Progenitor cell of endocrine pancreas (in vitro differentiated cells): ENCODE results near the gene SCN3A. TPM values are rescaled to one million over a fixed set of nuclear protein-coding genes. Genes with fewer than 3 reads are reported as not detected.

ENCODE experiments used
- DNase-seq: peaks from one replicate; pipeline ENCODE4 v3.0.0; 2021; ENCODE audit warnings: low spot score; ENCODE audit not compliant: unreplicated experiment
- H3K27ac Mint-ChIP-seq: 2 replicates; pipeline ENCODE4 v1.8.0; 2021; ENCODE audit warnings: mild to moderate bottlenecking, moderate library complexity, mixed read lengths
- H3K27me3 Mint-ChIP-seq: 2 replicates; pipeline ENCODE4 v1.8.0; 2021; ENCODE audit warnings: mixed read lengths
- H3K36me3 Mint-ChIP-seq: 2 replicates; pipeline ENCODE4 v1.8.0; 2022; ENCODE audit warnings: mixed read lengths; ENCODE audit not compliant: insufficient read depth
- H3K4me1 Mint-ChIP-seq: 2 replicates; pipeline ENCODE4 v1.8.0; 2021; ENCODE audit warnings: low read depth, mixed read lengths
- H3K4me3 Mint-ChIP-seq: 2 replicates; pipeline ENCODE4 v1.8.0; 2021; ENCODE audit warnings: low read depth, mild to moderate bottlenecking, moderate library complexity, mixed read lengths
- H3K9me3 Mint-ChIP-seq: 2 replicates; pipeline ENCODE4 v1.8.0; 2021; ENCODE audit warnings: low read depth, mixed read lengths
- total RNA-seq: library from RNA; stranded (reverse); gene quantifications from 2 replicates; pipeline ENCODE4 v1.2.1, GENCODE V29; 2021
- TF ChIP-seq, protein P1 (sequence below): fragments of 200-600 bp; sonication (generic); IDR thresholded peaks from one replicate; pipeline ENCODE4 v1.5.0; 2021; ENCODE audit warnings: antibody characterized with exemption, mild to moderate bottlenecking; ENCODE audit not compliant: unreplicated experiment

The SCN3A gene
- total RNA-seq, 1 donor from 2014 or later, result 4.7 TPM

DNA sequence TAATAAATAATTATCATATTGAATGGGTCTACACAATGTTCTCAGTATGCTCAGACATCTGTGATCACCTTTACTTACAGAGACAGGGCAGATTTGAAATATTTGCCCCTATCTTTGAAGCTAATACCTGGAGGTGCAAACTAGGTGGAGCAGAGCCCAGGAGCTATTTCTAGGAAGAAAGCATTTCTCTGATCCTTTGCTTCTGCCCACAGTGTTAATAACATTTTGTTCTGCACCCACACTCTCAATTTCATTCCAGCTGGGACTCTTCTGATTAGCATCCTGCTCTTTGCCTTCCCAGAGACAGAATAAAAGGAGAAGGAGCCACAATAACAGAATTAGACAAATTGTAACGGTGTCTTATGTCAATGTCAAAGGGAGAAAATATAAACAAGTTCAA, 23.7 kb upstream of the SCN3A start:
- Mint-ChIP-seq H3K27me3 (no peaks in the 10 kb centered on the region), H3K36me3 (no peaks in the 10 kb centered on the region), H3K4me3 (no peak overlapping the region), H3K27ac (no peak overlapping the region), H3K9me3 (no peaks in the 10 kb centered on the region), H3K4me1 (no peaks in the 10 kb centered on the region)
- no peak for DNase-seq
- TF ChIP-seq, protein P1, sequence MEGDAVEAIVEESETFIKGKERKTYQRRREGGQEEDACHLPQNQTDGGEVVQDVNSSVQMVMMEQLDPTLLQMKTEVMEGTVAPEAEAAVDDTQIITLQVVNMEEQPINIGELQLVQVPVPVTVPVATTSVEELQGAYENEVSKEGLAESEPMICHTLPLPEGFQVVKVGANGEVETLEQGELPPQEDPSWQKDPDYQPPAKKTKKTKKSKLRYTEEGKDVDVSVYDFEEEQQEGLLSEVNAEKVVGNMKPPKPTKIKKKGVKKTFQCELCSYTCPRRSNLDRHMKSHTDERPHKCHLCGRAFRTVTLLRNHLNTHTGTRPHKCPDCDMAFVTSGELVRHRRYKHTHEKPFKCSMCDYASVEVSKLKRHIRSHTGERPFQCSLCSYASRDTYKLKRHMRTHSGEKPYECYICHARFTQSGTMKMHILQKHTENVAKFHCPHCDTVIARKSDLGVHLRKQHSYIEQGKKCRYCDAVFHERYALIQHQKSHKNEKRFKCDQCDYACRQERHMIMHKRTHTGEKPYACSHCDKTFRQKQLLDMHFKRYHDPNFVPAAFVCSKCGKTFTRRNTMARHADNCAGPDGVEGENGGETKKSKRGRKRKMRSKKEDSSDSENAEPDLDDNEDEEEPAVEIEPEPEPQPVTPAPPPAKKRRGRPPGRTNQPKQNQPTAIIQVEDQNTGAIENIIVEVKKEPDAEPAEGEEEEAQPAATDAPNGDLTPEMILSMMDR, result no peak

- no peak overlapping the region for H3K4me3 Mint-ChIP-seq
- H3K27ac Mint-ChIP-seq, result no peak overlapping the region
- no peaks in the 10 kb centered on the region for H3K36me3 Mint-ChIP-seq
- H3K4me1 Mint-ChIP-seq, result no peaks in the 10 kb centered on the region
- no peaks in the 10 kb centered on the region for H3K27me3 Mint-ChIP-seq
- no peaks in the 10 kb centered on the region for H3K9me3 Mint-ChIP-seq
- TF ChIP-seq, protein P1, result no peak
- no peak for DNase-seq
Measured at GRCh38 chr2:165224941-165225340, 21.1 kb upstream of the SCN3A start.

DNA sequence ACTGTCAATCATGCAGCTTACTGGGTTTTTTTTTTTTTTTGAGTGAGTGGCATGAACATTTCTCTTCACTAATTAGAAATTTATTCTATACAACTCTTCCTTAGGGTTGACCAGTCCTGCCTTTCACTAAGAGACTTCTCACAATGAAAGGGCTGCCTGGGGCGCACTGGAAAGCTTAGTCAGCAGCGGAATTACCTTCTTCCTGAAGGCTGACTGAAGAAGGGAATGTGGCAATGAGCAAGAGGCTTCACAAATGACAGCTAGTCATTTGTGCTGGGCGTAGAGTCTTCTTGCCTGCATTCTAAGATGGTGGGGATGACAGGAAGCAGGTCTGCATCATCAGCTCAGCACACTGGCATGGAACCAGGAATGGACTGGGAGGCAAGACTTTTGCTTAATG, 15.6 kb upstream of the SCN3A start:
- Mint-ChIP-seq H3K4me1 (peaks cover 3% of the 10 kb centered on the region), H3K4me3 (no peak overlapping the region), H3K9me3 (no peaks in the 10 kb centered on the region), H3K27ac (no peak overlapping the region), H3K36me3 (no peaks in the 10 kb centered on the region), H3K27me3 (no peaks in the 10 kb centered on the region)
- no peak for DNase-seq
- TF ChIP-seq, protein P1, result no peak

DNA sequence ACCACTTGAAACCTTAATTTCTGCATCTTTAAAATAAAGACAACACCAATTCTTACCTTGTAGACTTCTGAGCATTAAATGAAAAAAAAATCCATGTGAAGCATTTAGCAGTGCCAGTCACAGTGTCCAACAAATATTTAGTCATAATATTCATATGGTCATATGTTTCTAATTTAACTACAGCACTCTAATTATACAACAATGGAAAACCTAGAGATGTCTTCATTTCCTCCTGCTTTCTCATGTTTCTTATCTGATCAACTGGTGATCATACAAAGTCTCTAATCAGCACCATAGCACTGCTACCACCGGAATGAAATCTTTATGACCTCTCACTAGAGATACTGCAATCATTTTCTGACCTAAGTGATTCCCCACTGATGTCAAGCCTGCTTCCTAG, 10.2 kb upstream of the SCN3A start:
- Mint-ChIP-seq H3K9me3 (no peaks in the 10 kb centered on the region), H3K27me3 (no peaks in the 10 kb centered on the region), H3K4me3 (no peak overlapping the region), H3K4me1 (peaks cover 7% of the 10 kb centered on the region), H3K36me3 (no peaks in the 10 kb centered on the region), H3K27ac (no peak overlapping the region)
- TF ChIP-seq, protein P1, result no peak
- DNase-seq, result no peak

- Mint-ChIP-seq H3K9me3 (peaks cover 4% of the 10 kb centered on the region), H3K36me3 (no peaks in the 10 kb centered on the region), H3K27me3 (no peaks in the 10 kb centered on the region), H3K4me3 (no peak overlapping the region), H3K27ac (no peak overlapping the region), H3K4me1 (peaks cover 3% of the 10 kb centered on the region)
- no peak for DNase-seq
- TF ChIP-seq, protein P1, result no peak
Measured at GRCh38 chr2:165208094-165208493, 4.2 kb upstream of the SCN3A start.
